Measurements from ENCODE around the gene HECW1. TPM values are rescaled to one million over a fixed set of nuclear protein-coding genes. Genes with fewer than 3 reads are reported as not detected.

Gene HECW1
- total RNA-seq, 1 experiment from 2014 or later = 0.77 TPM

DNA sequence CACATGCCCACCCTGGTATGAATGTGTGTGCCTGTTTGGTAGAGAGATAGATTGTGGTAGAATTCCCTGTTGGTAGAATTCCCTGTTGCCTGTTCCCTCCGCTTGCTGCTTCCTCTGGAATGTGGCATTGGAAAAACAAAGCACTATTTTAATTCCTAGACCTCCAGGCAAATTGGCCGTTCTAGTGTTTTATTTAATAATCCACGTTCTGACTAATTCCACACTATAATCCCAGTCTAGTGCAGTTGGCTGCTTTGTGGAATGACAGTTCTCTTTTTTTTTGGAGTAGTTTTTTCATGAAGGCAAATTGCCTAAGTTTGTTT is 2.0 kb downstream of the HECW1 start:
- intact Hi-C loops (cut with micrococcal nuclease; ENCODE audit: unreplicated experiment) (no loop called here), in situ Hi-C loops (cut with HindIII; ENCODE audit: low pct_unique_long_range_greater_than_20kb, low sequenced_read_pairs) (no loop called here)
- H3K27me3 ChIP-seq (ENCODE audit: control insufficient read depth, insufficient read depth, low read length) = peaks cover 56% of the 10 kb centered on the region
- no peak for TF ChIP-seq CTCF (IDR thresholded peaks at IDR 0.05)
- TF ChIP-seq POLR2AphosphoS5 (IDR thresholded peaks at IDR 0.05; ENCODE audit: low read depth, low read length) = no peak
- TF ChIP-seq TCF7L2 (IDR thresholded peaks at IDR 0.05; ENCODE audit: low read depth, low read length) = no peak
- TF ChIP-seq SIN3A (IDR thresholded peaks at IDR 0.05; ENCODE audit: borderline replicate concordance, insufficient read depth, low read depth, low read length) = no peak
- TF ChIP-seq, protein P1, sequence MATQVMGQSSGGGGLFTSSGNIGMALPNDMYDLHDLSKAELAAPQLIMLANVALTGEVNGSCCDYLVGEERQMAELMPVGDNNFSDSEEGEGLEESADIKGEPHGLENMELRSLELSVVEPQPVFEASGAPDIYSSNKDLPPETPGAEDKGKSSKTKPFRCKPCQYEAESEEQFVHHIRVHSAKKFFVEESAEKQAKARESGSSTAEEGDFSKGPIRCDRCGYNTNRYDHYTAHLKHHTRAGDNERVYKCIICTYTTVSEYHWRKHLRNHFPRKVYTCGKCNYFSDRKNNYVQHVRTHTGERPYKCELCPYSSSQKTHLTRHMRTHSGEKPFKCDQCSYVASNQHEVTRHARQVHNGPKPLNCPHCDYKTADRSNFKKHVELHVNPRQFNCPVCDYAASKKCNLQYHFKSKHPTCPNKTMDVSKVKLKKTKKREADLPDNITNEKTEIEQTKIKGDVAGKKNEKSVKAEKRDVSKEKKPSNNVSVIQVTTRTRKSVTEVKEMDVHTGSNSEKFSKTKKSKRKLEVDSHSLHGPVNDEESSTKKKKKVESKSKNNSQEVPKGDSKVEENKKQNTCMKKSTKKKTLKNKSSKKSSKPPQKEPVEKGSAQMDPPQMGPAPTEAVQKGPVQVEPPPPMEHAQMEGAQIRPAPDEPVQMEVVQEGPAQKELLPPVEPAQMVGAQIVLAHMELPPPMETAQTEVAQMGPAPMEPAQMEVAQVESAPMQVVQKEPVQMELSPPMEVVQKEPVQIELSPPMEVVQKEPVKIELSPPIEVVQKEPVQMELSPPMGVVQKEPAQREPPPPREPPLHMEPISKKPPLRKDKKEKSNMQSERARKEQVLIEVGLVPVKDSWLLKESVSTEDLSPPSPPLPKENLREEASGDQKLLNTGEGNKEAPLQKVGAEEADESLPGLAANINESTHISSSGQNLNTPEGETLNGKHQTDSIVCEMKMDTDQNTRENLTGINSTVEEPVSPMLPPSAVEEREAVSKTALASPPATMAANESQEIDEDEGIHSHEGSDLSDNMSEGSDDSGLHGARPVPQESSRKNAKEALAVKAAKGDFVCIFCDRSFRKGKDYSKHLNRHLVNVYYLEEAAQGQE (IDR thresholded peaks at IDR 0.05; ENCODE audit: insufficient read depth in 1 of 2, low read depth in 2 of 2, low read length in 1 of 2) = no peak
- H3K4me3 ChIP-seq (ENCODE audit: low read depth in 2 of 2, low read length in 2 of 2) = no peak overlapping the region
- ChIA-PET POLR2A (no interaction called here), CTCF (no interaction called here)
- H3K27ac ChIP-seq (ENCODE audit: low read length) = no peak overlapping the region
- no peak for DNase-seq (ENCODE audit: low read depth, low spot score)
- BruUV-seq (replicated peaks) = no TSS peak
- no peaks in the 10 kb centered on the region for H3K36me3 ChIP-seq (ENCODE audit: control insufficient read depth, insufficient read depth, low read length)
- H3K4me1 ChIP-seq (ENCODE audit: control insufficient read depth, insufficient read depth, low read length) = peaks cover 4% of the 10 kb centered on the region; the same call in 1 of the 2 replicates
- H3K9me3 ChIP-seq (ENCODE audit: control insufficient read depth, insufficient read depth, low read depth, low read length) = no peaks in the 10 kb centered on the region
- ATAC-seq = no peak

DNA sequence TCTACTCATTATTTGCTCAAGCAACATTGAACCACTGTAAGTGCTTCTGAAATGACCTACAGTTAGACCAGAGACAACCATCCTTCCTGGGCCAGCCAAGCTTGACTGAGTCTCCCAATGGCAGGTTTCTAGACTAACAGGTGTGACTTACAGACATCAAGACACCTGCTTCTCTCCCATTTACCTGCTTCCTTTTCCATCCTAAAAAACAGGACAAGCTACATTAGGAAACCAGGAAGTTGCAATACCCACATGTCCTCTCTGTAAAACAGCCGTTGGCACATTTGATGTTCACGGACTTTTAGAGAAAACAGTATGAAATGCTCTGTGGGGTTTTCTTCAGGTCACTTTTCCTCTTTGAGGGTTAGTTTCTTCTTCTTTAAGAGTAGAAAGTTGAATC is 4.0 kb downstream of the HECW1 start:
- no peak for DNase-seq (ENCODE audit: low read depth, low spot score)
- in situ Hi-C loops (cut with HindIII; ENCODE audit: low pct_unique_long_range_greater_than_20kb, low sequenced_read_pairs) (no loop called here), intact Hi-C loops (cut with micrococcal nuclease; ENCODE audit: unreplicated experiment) (no loop called here)
- no peaks in the 10 kb centered on the region for H3K9me3 ChIP-seq (ENCODE audit: control insufficient read depth, insufficient read depth, low read depth, low read length)
- no peak overlapping the region for H3K4me3 ChIP-seq (ENCODE audit: low read depth in 2 of 2, low read length in 2 of 2)
- TF ChIP-seq POLR2AphosphoS5 (IDR thresholded peaks at IDR 0.05; ENCODE audit: low read depth, low read length) = no peak
- TF ChIP-seq TCF7L2 (IDR thresholded peaks at IDR 0.05; ENCODE audit: low read depth, low read length) = no peak
- TF ChIP-seq, protein P1 (IDR thresholded peaks at IDR 0.05; ENCODE audit: insufficient read depth in 1 of 2, low read depth in 2 of 2, low read length in 1 of 2) = no peak
- TF ChIP-seq CTCF (IDR thresholded peaks at IDR 0.05) = no peak
- TF ChIP-seq SIN3A (IDR thresholded peaks at IDR 0.05; ENCODE audit: borderline replicate concordance, insufficient read depth, low read depth, low read length) = no peak
- peaks cover 50% of the 10 kb centered on the region for H3K27me3 ChIP-seq (ENCODE audit: control insufficient read depth, insufficient read depth, low read length)
- no TSS peak for BruUV-seq (replicated peaks)
- no peaks in the 10 kb centered on the region for H3K36me3 ChIP-seq (ENCODE audit: control insufficient read depth, insufficient read depth, low read length)
- ChIA-PET CTCF (no interaction called here), POLR2A (no interaction called here)
- peaks cover 4% of the 10 kb centered on the region; the same call in 1 of the 2 replicates for H3K4me1 ChIP-seq (ENCODE audit: control insufficient read depth, insufficient read depth, low read length)
- no peak for ATAC-seq
- no peak overlapping the region for H3K27ac ChIP-seq (ENCODE audit: low read length)
